Esophagus mucosa (tissue), 1 donor: ENCODE measurements around the gene SPIC. TPM values are rescaled to one million over a fixed set of nuclear protein-coding genes. Genes with fewer than 3 reads are reported as not detected.

ENCODE experiments used
- ATAC-seq: fragments of 200-7000 bp; cut with Tn5 transposase; one replicate; pipeline ENCODE4 v1.9.1; 2020
- total RNA-seq: library from RNA; stranded (reverse); gene quantifications from one replicate; pipeline ENCODE4 v1.2.4, GENCODE V29; 2023
- donor health status: DM: yes; HTN: yes; CAD: no.

Gene SPIC
- total RNA-seq, 1 donor from 2014 or later: 0.16 TPM

GRCh38 chr12:101536069-101536674 is 61.0 kb downstream of the SPIC start:
- no peak for ATAC-seq

Other genes starting within 250 kb of the SPIC start
- gene UTP20, start 195.2 kb upstream of the SPIC start, total RNA-seq: 11.5 TPM
- gene ARL1, start 67.6 kb upstream of the SPIC start, total RNA-seq: 62.3 TPM
- gene MYBPC1, start 119.6 kb downstream of the SPIC start, total RNA-seq: 0.40 TPM
- 8.0 TPM for gene CHPT1, start 222.3 kb downstream of the SPIC start, total RNA-seq